Fibroblast of lung (primary cell): Measurements from ENCODE around the gene GMPPB. TPM values are rescaled to one million over a fixed set of nuclear protein-coding genes. Genes with fewer than 3 reads are reported as not detected.

ENCODE experiments used
- DNase-seq, 2 donors: peaks; one replicate each; pipeline versions ENCODE4 v3.0.0 to v3.0.0-alpha.2; 2010; ENCODE audit warnings: low read depth in 2 of 2
- H2AFZ ChIP-seq: 2 replicates; pipeline ENCODE4 v1.5.1; 2012; ENCODE audit warnings: low read length, control low read depth, inconsistent platforms
- H3K27ac ChIP-seq: 2 replicates; pipeline ENCODE4 v1.5.1; 2011; ENCODE audit warnings: low read length, control low read depth; ENCODE audit not compliant: insufficient read depth
- H3K27me3 ChIP-seq: 2 replicates; pipeline ENCODE4 v1.5.1; 2011; ENCODE audit warnings: mild to moderate bottlenecking, low read length; ENCODE audit not compliant: control insufficient read depth, insufficient read depth
- H3K36me3 ChIP-seq: 2 replicates; pipeline ENCODE4 v1.5.1; 2011; ENCODE audit warnings: low read length; ENCODE audit not compliant: control insufficient read depth, insufficient read depth
- H3K4me1 ChIP-seq: 2 replicates; pipeline ENCODE4 v1.5.1; 2011; ENCODE audit warnings: low read length; ENCODE audit not compliant: control insufficient read depth, insufficient read depth; ENCODE audit errors: extremely low read depth
- H3K4me2 ChIP-seq: 2 replicates; pipeline ENCODE4 v1.5.1; 2011; ENCODE audit warnings: low read length, control low read depth; ENCODE audit not compliant: insufficient read depth; ENCODE audit errors: extremely low read depth
- H3K4me3 ChIP-seq, 4 experiments: fragments of 200-600 bp in 1 of 4; sonication (generic) in 1 of 4; replicated peaks in 1 of 4; 2 replicates each; pipeline ENCODE4 v1.5.1; 2011 to 2016; ENCODE audit warnings: low read length in 4 of 4, low read depth in 3 of 4, mild to moderate bottlenecking in 3 of 4, control low read depth in 2 of 4, inconsistent platforms in 1 of 4, mixed read lengths in 1 of 4; ENCODE audit not compliant: insufficient read depth in 1 of 4; ENCODE audit errors: control extremely low read depth in 1 of 4
- H3K79me2 ChIP-seq: 2 replicates; pipeline ENCODE4 v1.5.1; 2012; ENCODE audit warnings: mild to moderate bottlenecking, low read length, inconsistent platforms; ENCODE audit not compliant: control insufficient read depth, insufficient read depth
- H3K9ac ChIP-seq: 2 replicates; pipeline ENCODE4 v1.5.1; 2011; ENCODE audit warnings: mild to moderate bottlenecking, low read length, control low read depth; ENCODE audit not compliant: insufficient read depth
- H3K9me3 ChIP-seq: 2 replicates; pipeline ENCODE4 v1.5.1; 2012; ENCODE audit warnings: low read depth, low read length; ENCODE audit not compliant: control insufficient read depth, insufficient read depth
- H4K20me1 ChIP-seq: 2 replicates; pipeline ENCODE4 v1.5.1; 2011; ENCODE audit warnings: low read length; ENCODE audit not compliant: control insufficient read depth, insufficient read depth; ENCODE audit errors: extremely low read depth
- CTCF ChIP-seq, 2 donors: IDR thresholded peaks in 1 of 2; conservative IDR thresholded peaks in 1 of 2; 1 replicate in 1 of 2; 2 replicates in 1 of 2; pipeline ENCODE4 v1.5.1; 2011 to 2012; ENCODE audit warnings: low read length in 2 of 2, control low read depth in 1 of 2, inconsistent platforms in 1 of 2, low read depth in 1 of 2, mild to moderate bottlenecking in 1 of 2
- EZH2 ChIP-seq: IDR thresholded peaks from 2 replicates; pipeline ENCODE4 v1.5.1; 2012; ENCODE audit warnings: low read length, control low read depth, mild to moderate bottlenecking; ENCODE audit errors: missing control alignments
- polyA plus RNA-seq, 2 donors: library from polyadenylated mRNA; depleted of rRNA in 1 of 2; stranded (reverse) in 1 of 2; unstranded in 1 of 2; fragments of >200 nt; gene quantifications; 2 replicates each; pipeline ENCODE4 v1.2.1, GENCODE V29; 2011 to 2012; ENCODE audit warnings: missing spikeins in 1 of 2
- total RNA-seq: library from RNA; depleted of rRNA; stranded (reverse); fragments of >200 nt; gene quantifications from 2 replicates; pipeline ENCODE4 v1.2.1, GENCODE V29; 2014

Gene GMPPB
- total and polyA plus RNA-seq, 2 donors (not counting 1 experiment from before 2014, with no cell fraction given) = 13.7 to 14.4 TPM

GRCh38 chr3:49761661-49762060 lies 37.9 kb upstream of the GMPPB start:
- Histone ChIP-seq H3K9me3 (no peaks in the 10 kb centered on the region), H3K27ac (no peak overlapping the region), H4K20me1 (no peaks in the 10 kb centered on the region)

GRCh38 chr3:49759226-49759625 lies 35.5 kb upstream of the GMPPB start:
- no peak overlapping the region for H3K27ac ChIP-seq
- no peaks in the 10 kb centered on the region for H4K20me1 ChIP-seq
- no peaks in the 10 kb centered on the region for H3K4me1 ChIP-seq
- no peaks in the 10 kb centered on the region for H3K36me3 ChIP-seq
- no peak overlapping the region for H2AFZ ChIP-seq
- peaks cover 44% of the 10 kb centered on the region for H3K79me2 ChIP-seq
- TF ChIP-seq CTCF (conservative IDR thresholded peaks at IDR 0.05 in 1 of 2, IDR thresholded peaks at IDR 0.05 in 1 of 2; ENCODE audit: low read depth in 1 of 2, low read length in 2 of 2) (no peak), EZH2 (no peak)
- H3K9ac ChIP-seq = no peak overlapping the region
- H3K4me2 ChIP-seq = no peak overlapping the region
- no peak for DNase-seq
- H3K4me3 ChIP-seq = no peak overlapping the region
- H3K9me3 ChIP-seq = no peaks in the 10 kb centered on the region
- no peaks in the 10 kb centered on the region for H3K27me3 ChIP-seq

More at GRCh38 chr3:49761661-49762060, 37.9 kb upstream of the GMPPB start:
- no peak for TF ChIP-seq EZH2
- no peak for TF ChIP-seq CTCF (conservative IDR thresholded peaks at IDR 0.05 in 1 of 2, IDR thresholded peaks at IDR 0.05 in 1 of 2; ENCODE audit: low read depth in 1 of 2, low read length in 2 of 2)
- DNase-seq = no peak
- Histone ChIP-seq H3K4me2 (no peak overlapping the region), H3K9ac (no peak overlapping the region), H2AFZ (no peak overlapping the region), H3K4me1 (no peaks in the 10 kb centered on the region), H3K36me3 (no peaks in the 10 kb centered on the region), H3K4me3 (no peak overlapping the region), H3K27me3 (no peaks in the 10 kb centered on the region), H3K79me2 (peaks cover 44% of the 10 kb centered on the region)

GRCh38 chr3:49757197-49757596 lies 33.4 kb upstream of the GMPPB start:
- Histone ChIP-seq H3K27ac (no peak overlapping the region), H3K4me2 (no peak overlapping the region), H3K27me3 (no peaks in the 10 kb centered on the region), H3K4me3 (no peak overlapping the region), H2AFZ (no peak overlapping the region), H4K20me1 (no peaks in the 10 kb centered on the region), H3K36me3 (no peaks in the 10 kb centered on the region), H3K4me1 (no peaks in the 10 kb centered on the region), H3K79me2 (peaks cover 48% of the 10 kb centered on the region), H3K9me3 (no peaks in the 10 kb centered on the region), H3K9ac (no peak overlapping the region)
- TF ChIP-seq EZH2 (no peak), CTCF (conservative IDR thresholded peaks at IDR 0.05 in 1 of 2, IDR thresholded peaks at IDR 0.05 in 1 of 2; ENCODE audit: low read depth in 1 of 2, low read length in 2 of 2) (no peak)
- DNase-seq = no peak
